Measurements from ENCODE around the gene DIMT1. TPM values are rescaled to one million over a fixed set of nuclear protein-coding genes. Genes with fewer than 3 reads are reported as not detected.

DIMT1 gene
- total RNA-seq, 1 donor from 2014 or later = 16.2 TPM

DNA sequence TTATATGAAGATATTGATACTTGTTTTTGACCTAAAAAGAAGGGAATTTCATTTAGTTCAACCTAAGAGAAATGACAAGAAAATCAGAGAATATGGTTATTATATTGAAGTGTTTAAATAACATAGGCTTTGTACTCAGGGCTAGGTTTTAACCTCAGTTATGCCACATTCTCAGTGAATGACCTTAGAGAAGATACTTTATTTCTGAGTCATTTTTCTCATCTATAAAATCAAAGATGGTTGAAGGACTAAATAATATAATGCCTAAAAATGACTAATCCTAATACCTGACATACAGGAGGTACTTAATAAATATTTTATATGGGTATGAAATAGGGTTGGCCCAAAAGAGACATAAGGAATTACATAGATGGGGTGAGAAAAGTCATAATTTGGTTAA, 32.3 kb downstream of the DIMT1 start:
- DNase-seq (ENCODE audit: low spot score) = no peak

DNA sequence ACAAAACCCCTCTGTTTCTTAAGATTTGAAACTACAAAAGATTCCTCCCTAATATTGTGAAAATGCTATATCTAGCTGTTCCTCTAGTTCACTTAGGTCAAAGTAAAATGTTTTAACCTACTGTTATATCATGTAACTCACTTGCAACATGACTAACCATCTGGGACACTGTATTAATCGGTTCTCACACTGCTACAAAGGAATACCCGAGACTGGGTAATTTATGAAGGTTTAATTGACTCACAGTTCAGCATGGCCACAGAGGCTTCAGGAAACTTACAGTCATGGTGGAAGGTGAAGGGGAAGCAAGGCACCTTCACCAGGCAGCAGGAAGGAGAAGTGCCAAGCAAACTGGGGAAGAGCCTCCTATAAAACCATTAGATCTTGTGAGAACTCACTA, 34.7 kb downstream of the DIMT1 start:
- DNase-seq (ENCODE audit: low spot score) = no peak

DNA sequence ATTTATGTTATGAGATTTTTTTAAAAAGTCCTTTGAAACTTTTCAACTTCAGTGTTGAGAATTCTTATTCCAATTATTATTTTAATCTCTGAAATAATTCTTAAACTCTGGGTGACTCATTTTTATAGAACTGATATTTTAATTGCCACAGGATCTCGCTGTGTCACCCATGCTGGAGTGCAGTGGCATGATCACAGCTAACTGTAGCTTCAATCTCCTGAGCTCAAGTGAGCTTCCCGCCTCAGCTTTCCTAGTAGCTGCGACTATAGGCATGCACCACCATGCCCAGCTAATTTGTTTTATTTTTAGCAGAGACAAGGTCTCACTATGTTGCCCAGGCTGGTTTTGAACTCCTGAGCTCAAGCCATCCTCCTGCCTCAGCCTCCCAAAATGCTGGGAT, 41.0 kb downstream of the DIMT1 start:
- no peak for DNase-seq (ENCODE audit: low spot score)

DNA sequence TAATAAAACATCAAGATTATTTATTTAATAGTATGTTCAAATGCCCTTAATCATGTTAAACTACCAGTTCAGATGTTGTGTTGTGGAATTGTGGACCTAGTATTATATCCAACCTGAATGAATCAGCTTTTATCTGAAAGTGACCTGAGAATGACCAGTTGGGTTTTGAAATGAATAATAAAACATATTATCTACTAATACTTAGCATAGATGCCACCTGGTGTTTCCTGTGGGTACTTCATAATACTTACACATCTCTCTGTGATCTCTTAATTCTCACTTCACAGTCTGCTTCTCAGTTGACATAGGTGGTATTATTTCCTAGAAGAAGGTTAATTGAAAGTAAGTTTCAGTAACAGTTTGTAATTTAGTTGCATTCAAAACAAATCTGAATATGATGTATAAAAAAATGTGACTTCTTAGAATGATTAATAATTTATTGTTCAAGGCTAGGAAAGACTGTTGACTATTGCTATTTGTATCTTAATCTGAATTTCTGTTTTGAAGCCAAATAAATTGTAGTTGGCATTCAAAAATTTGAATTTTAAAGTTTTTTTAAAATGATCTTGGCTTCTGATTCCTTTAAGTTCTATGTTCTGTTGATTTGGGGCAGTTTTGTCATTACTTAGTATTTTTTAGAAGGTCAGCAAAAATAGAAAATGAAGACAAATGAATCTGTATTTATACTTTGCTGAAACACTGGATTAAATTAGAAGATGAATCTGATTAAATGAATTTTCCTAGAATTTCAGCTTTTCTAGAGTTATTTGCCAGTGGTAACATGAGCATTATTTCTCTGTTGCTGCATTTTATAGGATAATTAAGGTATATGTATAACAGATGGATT, 49.5 kb downstream of the DIMT1 start:
- peak; percentile 44 for DNase-seq (ENCODE audit: low spot score)

DNA sequence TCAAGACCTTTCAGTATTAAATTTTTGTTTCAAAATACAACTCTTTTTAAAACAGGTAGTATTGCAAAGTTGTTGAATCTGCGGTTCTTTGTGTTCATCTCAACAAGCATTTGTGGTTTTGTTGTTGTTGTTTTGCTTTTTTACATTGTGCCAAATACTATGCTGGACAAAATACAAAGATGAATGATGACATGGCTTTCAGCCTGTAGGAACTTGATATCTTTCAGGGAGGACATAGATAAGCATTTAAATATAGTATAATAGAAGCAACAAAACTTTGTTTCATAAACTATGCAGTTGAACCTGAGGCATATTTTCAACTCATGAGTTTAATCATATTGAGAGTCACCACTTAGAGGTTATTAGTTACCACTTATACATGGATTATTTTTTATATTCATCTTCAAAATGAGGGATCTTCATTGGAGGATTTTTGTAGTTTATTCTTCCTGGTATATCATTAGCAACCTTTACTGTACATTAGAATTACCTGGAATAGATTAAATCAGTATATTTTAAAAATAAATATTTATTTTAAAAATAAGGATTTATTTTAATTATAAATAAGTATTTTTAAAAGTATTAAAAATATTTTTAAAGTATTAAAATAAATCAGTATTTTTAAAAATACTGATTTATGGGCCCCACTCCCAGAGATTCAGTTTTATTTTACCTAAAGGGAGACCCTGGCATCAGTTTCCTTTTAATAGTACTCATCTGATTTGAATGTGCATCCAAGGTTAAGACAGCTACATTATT, 54.8 kb downstream of the DIMT1 start:
- no peak for DNase-seq (ENCODE audit: low spot score)

DNA sequence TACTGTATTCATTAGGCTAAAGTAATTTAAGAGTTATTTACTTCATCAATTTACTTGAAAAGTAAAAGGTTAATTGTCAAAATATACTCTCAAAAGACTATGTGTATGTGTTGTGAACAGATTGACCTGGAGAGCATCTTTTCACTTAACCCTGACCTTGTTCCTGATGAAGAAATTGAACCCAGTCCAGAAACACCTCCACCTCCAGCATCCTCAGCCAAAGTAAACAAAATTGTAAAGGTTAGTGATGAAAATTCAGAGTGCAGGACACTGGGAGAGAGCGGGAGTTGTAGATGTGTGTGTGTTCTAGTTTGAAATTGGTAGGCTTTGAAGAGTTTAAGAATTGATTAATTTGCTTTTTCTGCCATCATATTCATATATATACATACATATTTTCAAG, 55.8 kb downstream of the DIMT1 start:
- DNase-seq (ENCODE audit: low spot score) = no peak

DNA sequence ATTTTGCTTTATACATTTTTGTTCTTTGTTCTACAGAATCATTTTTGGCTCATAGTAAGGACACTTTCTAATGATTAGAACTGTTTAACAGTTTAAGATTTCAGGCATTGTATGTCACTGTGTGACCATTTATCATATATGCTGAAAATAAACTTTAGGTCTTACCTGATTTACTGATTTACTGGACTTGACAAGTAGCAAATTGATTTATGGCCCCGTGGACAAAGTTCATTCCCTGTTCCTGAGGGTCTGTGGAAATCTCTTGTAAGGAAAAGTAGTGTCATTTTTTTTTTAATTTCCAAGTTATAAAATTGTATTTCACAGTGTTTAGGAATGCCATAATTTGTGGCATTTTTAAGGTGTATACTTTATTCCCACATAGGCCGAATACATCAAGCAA, 57.0 kb downstream of the DIMT1 start:
- DNase-seq (ENCODE audit: low spot score) = no peak

DNA sequence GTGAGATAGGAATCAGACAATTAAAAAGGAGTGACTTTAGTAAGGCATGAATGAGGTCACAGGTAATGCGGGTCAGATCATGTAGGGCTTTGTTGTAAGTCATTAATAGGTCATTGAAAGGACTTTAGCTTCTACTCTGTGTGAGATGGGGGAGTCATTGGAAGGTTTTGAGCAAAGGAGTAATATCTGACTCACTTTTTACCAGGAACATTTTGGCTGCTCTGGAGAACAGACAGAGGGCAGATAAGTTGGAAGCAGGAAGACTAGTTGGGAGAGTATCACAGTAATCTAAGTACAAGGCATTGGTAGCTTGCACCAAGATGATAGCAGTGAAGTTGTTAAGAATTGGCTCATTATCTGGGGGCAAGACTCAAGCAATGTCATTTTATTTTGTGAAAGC, 60.3 kb downstream of the DIMT1 start:
- no peak for DNase-seq (ENCODE audit: low spot score)

DNA sequence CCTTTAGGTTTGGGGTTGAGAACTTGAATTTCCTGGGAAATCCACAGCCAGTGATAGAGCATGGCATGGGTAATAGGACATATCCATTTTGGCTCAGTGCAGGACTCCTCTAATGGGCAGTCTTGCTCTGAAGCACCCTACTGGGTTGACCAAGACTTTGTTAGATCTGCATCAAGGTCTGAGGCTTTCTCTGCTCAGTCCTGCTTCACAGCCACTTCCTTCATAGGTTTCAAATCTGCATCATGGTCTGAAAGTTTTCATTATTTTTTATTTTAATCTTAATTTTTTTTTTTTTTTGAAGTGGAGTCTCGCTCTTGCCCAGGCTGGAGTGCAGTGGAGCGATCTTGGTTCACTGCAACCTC, 61.2 kb downstream of the DIMT1 start:
- no peak for DNase-seq (ENCODE audit: low spot score)

DNA sequence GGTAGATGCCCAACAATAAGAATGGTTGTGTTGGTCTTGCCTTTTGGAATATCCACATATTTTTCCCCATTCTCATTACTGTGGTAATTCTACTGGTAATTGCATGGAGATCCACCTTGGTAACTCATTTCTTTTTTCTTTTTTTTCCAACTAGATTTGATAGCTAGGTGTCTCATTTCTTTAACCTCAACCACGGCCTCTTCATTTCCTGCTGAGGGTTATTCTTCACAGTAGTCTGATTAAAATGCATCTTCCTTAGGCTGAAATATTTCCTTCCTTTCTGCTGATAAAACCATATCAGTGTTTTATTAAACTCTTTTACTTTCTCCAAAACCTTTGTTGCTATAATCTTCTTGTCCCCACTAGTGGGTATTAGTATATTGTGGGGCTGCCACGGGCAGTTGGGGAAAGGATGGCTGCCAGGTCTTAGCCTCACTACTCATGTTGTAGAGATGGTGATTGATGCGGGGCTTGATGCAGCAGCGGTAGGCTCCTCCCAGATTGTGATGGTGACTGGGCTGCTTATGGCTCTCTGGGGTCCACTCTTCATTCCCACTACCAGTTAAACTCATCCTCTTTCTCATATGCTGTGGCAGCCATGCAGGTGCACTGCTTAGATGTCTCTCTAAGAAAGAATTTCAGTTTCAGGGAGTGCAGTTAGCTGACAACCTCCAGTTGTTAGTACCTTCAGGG, 61.8 kb downstream of the DIMT1 start:
- no peak for DNase-seq (ENCODE audit: low spot score)

DNA sequence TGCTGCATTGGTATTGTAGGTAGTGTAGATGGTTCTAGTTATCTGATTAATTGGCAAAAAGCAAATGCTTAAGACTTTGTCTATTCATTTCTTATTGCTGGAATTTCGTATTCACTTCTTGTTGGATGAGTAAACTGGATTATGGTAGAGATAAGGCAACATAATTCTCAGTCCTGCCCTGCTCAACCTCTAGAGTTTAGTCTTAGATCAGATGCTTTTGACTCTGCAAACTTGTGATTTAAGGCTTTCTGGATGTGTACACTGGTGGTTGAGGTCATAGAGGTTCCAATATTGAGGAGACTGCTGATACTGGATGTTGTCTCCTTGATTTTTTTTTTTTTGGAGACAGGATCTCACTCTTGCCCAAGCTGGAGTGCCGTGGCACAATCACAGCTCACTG, 62.7 kb downstream of the DIMT1 start:
- DNase-seq (ENCODE audit: low spot score) = no peak

DNA sequence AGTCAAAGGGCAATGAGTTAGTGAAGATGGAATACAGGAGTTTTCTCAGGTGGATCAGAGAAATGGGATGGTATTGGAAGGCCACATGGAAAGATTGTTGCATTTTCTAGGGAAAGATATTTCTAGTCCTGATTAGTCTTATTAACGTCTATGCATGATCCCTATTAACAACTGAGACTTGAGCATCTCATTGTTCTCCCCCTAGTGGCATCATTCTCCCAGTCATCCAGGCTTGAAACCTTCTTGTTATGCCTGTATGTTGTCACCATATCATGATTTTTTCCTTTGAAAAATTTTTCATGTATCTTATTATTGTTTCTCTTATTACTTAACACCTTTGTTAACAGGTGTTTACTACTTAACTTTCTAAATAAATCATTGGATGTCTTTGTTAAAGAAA, 63.3 kb downstream of the DIMT1 start:
- DNase-seq (ENCODE audit: low spot score) = no peak

Other genes with a start within 250 kb of the DIMT1 start
- 31.1 TPM for gene KIF2A, start 97.7 kb downstream of the DIMT1 start, total RNA-seq
- gene IPO11, start 8.9 kb upstream of the DIMT1 start, total RNA-seq = 28.3 TPM
- gene LRRC70, start 174.9 kb upstream of the DIMT1 start, total RNA-seq = 1.0 TPM

Measured in mucosa of gallbladder (tissue), 1 donor.